Natural killer cell treated with Interleukin-12 subunit alpha and Interleukin-12 subunit beta and Interleukin-15 and Interleukin-18, amount 100 ng/mL, for 72 hours (primary cell): ENCODE measurements around the gene PHTF1. TPM values are rescaled to one million over a fixed set of nuclear protein-coding genes. Genes with fewer than 3 reads are reported as not detected.
"Not testable (repeated sequence)": the region's sequence is repeated elsewhere in the genome, so short reads cannot be mapped to it uniquely, and the experiment has no call there.

ENCODE experiments used
- ATAC-seq, 2 donors: fragments of 150-1000 bp; cut with Tn5 transposase in 1 of 2; sonication (Bioruptor Pico), chemical (Tn5 transposase) in 1 of 2; 2 replicates each; pipeline ENCODE4 v1.10.0; 2021
- DNase-seq: peaks from one replicate; pipeline ENCODE4 v3.0.0; 2022; ENCODE audit warnings: low spot score
- H3K27ac Mint-ChIP-seq, 2 donors: 1 replicate in 1 of 2; 2 replicates in 1 of 2; pipeline ENCODE4 v1.8.0; 2022; ENCODE audit warnings: mixed read lengths in 2 of 2, mild to moderate bottlenecking in 1 of 2, moderate library complexity in 1 of 2
- H3K27me3 Mint-ChIP-seq, 2 donors: 1 replicate in 1 of 2; 2 replicates in 1 of 2; pipeline ENCODE4 v1.8.0; 2022; ENCODE audit warnings: mixed read lengths in 2 of 2
- H3K36me3 Mint-ChIP-seq: one replicate; pipeline ENCODE4 v1.8.0; 2022; ENCODE audit warnings: mixed read lengths
- H3K4me1 Mint-ChIP-seq, 2 donors: 1 replicate in 1 of 2; 2 replicates in 1 of 2; pipeline ENCODE4 v1.8.0; 2022; ENCODE audit warnings: low read depth in 2 of 2, mixed read lengths in 2 of 2, mild to moderate bottlenecking in 1 of 2
- H3K4me3 Mint-ChIP-seq: one replicate; pipeline ENCODE4 v1.8.0; 2022; ENCODE audit warnings: mixed read lengths
- H3K9me3 Mint-ChIP-seq: 2 replicates; pipeline ENCODE4 v1.8.0; 2022; ENCODE audit warnings: mixed read lengths
- total RNA-seq, 2 donors: library from RNA; stranded (reverse); gene quantifications; one replicate each; pipeline ENCODE4 v1.2.3, GENCODE V29; 2022

The PHTF1 gene
- total RNA-seq, 2 donors from 2014 or later: 29.0 to 44.0 TPM

DNA sequence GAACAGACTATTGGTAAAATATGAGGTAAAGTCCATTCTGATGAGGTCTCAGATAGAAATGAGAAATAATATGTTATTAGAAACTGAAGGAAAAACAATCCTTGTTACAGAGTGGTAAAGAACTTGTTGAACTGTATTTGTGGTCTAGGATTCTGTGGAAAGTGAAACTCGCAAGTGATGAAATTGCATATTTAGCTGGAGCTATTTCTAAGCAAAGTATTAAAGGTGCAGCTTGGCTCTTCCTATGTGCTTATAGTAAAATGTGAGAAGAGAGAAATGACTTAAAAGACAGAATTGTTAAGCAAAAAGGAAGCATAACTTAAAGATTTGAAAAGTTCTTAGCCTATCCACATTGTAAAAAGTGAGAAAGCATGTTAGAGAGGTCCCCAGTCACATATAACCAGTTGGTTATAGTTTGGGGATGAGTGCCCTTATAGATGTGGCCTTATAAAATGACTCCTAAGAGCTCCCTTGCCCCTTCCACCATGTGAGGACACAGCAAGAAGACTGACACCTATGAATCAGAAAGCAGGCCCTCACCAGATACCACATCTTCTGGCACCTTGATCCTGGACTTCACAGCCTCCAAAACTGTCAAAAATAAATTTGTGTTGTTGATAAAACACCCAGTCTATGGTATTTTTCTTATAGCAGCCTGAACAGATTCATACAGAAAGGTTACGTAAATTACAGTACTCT lies 24.8 kb downstream of the PHTF1 start:
- Mint-ChIP-seq H3K9me3 (no peaks in the 10 kb centered on the region), H3K4me3 (peak overlapping the region; percentile 47), H3K27me3 (no peaks in the 10 kb centered on the region), H3K36me3 (peaks cover 11% of the 10 kb centered on the region), H3K4me1 (peaks cover 14 to 15% of the 10 kb centered on the region in 2 donors), H3K27ac (peak overlapping the region; percentile 57 to 72)
- ATAC-seq (peak; percentile 61 to 81), DNase-seq (no peak)

DNA sequence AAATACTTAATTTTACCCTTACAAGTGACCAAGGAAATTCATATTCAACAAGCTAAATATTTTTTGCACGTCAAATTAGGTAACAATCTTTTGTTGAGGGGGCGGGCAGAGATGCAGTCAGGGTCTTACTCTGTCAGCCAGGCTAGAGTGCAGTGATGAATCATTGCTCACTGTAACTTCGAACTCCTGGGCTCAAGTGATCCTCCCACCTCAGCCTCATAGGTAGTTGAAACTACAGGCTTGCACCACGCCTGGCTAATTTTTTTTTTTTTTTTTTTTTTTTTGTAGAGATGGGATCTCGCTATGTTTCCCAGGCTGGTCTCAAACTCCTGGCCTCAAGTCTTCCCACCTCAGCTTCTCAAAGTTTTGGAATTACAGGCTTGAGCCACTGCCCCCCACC lies 26.5 kb downstream of the PHTF1 start:
- DNase-seq (no peak), ATAC-seq (no peak)
- Mint-ChIP-seq H3K27me3 (no peaks in the 10 kb centered on the region), H3K9me3 (no peaks in the 10 kb centered on the region), H3K36me3 (peaks cover 16% of the 10 kb centered on the region), H3K4me1 (peaks cover 14 to 15% of the 10 kb centered on the region in 2 donors), H3K27ac (no peak overlapping the region), H3K4me3 (no peak overlapping the region)

GRCh38 chr1:113721010-113721409 lies 38.3 kb downstream of the PHTF1 start:
- Mint-ChIP-seq H3K36me3 (peaks cover 51% of the 10 kb centered on the region), H3K9me3 (peaks cover 8% of the 10 kb centered on the region), H3K27ac (no peak overlapping the region), H3K27me3 (no peaks in the 10 kb centered on the region), H3K4me3 (no peak overlapping the region), H3K4me1 (peaks cover 0 to 4% of the 10 kb centered on the region in 2 donors)
- no peak for ATAC-seq
- DNase-seq: no peak

- H3K27ac Mint-ChIP-seq, H3K9me3 Mint-ChIP-seq, H3K4me1 Mint-ChIP-seq, ATAC-seq, H3K4me3 Mint-ChIP-seq, DNase-seq, H3K27me3 Mint-ChIP-seq: not testable (repeated sequence)
- H3K36me3 Mint-ChIP-seq: peaks cover 43% of the 10 kb centered on the region
Observed at GRCh38 chr1:113718621-113719020, 40.7 kb downstream of the PHTF1 start.

DNA sequence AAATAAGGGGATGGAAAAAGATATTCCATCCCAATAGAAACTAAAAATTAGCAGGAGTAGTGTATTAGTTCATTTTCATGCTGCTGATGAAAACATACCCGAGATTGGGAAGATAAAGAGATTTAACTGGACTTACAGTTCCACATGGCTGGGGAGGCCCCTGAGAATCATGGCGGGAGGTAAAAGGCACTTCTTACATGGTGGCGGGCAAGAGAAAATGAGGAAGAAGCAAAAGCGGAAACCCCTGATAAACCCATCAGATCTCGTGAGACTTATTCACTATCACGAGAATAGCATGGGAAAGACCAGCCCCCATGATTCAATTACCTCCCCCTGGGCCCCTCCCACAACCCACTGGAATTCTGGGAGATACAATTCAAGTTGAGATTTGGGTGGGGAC lies 41.8 kb downstream of the PHTF1 start:
- H3K4me3 Mint-ChIP-seq, H3K27me3 Mint-ChIP-seq, H3K4me1 Mint-ChIP-seq, H3K27ac Mint-ChIP-seq, ATAC-seq, H3K9me3 Mint-ChIP-seq, DNase-seq: not testable (repeated sequence)
- H3K36me3 Mint-ChIP-seq: peaks cover 41% of the 10 kb centered on the region

- Mint-ChIP-seq H3K36me3 (peaks cover 23% of the 10 kb centered on the region), H3K4me3 (no peak overlapping the region)
Observed at GRCh38 chr1:113714606-113715269, 44.5 kb downstream of the PHTF1 start.

GRCh38 chr1:113701429-113701828 lies 57.9 kb downstream of the PHTF1 start:
- no peaks in the 10 kb centered on the region for H3K4me1 Mint-ChIP-seq
- ATAC-seq: no peak
- no peak overlapping the region for H3K27ac Mint-ChIP-seq
- DNase-seq: no peak
- no peak overlapping the region for H3K4me3 Mint-ChIP-seq
- no peaks in the 10 kb centered on the region for H3K9me3 Mint-ChIP-seq
- peaks cover 17% of the 10 kb centered on the region for H3K36me3 Mint-ChIP-seq
- H3K27me3 Mint-ChIP-seq: no peaks in the 10 kb centered on the region

More at GRCh38 chr1:113714606-113715269, 44.5 kb downstream of the PHTF1 start:
- no peaks in the 10 kb centered on the region for H3K27me3 Mint-ChIP-seq
- H3K4me1 Mint-ChIP-seq: peaks cover 4 to 7% of the 10 kb centered on the region in 2 donors
- DNase-seq: no peak
- H3K9me3 Mint-ChIP-seq: peaks cover 8% of the 10 kb centered on the region
- no peak for ATAC-seq
- no peak overlapping the region for H3K27ac Mint-ChIP-seq

DNA sequence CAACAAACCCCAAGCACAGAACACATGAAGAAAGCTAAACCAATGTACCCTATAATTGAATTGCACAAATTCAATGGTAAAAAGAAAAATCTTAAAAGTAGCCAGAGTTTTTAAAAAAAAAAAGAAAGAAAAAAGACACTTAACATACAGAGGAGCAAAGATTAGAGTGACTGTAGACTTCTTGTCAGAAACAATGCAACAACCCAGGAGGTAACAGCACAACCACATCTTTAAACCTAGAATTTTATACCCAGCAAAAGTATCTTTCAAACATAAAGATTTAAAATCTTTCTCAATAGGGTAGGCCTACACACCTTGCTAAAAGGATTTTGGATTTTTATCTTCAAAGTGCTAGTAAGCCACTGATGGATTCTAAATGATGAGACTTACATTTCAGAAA lies 64.4 kb downstream of the PHTF1 start:
- Mint-ChIP-seq H3K27me3 (no peaks in the 10 kb centered on the region), H3K4me1 (peaks cover 0 to 8% of the 10 kb centered on the region in 2 donors), H3K9me3 (peaks cover 12% of the 10 kb centered on the region), H3K4me3 (no peak overlapping the region), H3K27ac (no peak overlapping the region), H3K36me3 (peaks cover 49% of the 10 kb centered on the region)
- ATAC-seq: no peak
- DNase-seq: no peak

DNA sequence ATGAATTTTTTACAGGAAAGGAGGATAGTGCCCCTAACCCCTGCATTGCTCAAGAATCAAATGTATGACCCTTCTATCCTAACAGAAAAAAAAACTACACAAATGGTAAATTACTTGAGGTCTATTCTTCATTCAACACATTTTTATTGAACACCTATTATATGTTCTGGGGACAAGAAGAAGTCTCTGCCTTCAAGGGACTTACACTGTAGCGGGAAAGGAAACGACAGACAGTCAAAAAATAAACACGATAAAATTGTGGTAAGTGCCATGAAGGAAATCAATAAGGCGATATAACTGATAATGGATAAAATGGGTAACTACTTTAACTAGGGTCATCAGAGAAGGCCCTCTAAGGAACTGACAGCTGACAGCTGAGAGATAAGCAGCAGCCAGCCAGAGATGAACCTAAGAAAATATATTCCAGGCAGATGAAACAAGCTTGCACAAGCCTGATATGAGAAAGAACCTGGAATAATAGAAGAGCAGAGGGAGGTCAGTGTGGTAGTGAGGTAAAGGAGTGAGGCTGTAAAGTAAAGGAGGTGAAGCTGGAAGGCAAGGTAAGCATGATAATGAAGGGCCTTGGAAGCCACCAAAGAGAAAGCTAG lies 66.4 kb downstream of the PHTF1 start:
- H3K27ac Mint-ChIP-seq: no peak overlapping the region
- H3K4me1 Mint-ChIP-seq: peaks cover 0 to 8% of the 10 kb centered on the region in 2 donors
- DNase-seq (no peak), ATAC-seq (no peak)
- H3K9me3 Mint-ChIP-seq: peaks cover 12% of the 10 kb centered on the region
- peaks cover 49% of the 10 kb centered on the region for H3K36me3 Mint-ChIP-seq
- no peaks in the 10 kb centered on the region for H3K27me3 Mint-ChIP-seq
- H3K4me3 Mint-ChIP-seq: no peak overlapping the region

GRCh38 chr1:113692342-113692741 lies 66.9 kb downstream of the PHTF1 start:
- H3K36me3 Mint-ChIP-seq: peaks cover 43% of the 10 kb centered on the region
- H3K4me3 Mint-ChIP-seq: no peak overlapping the region
- H3K4me1 Mint-ChIP-seq: peaks cover 0 to 8% of the 10 kb centered on the region in 2 donors
- ATAC-seq (no peak), DNase-seq (no peak)
- H3K27ac Mint-ChIP-seq: no peak overlapping the region
- no peaks in the 10 kb centered on the region for H3K27me3 Mint-ChIP-seq
- peaks cover 12% of the 10 kb centered on the region for H3K9me3 Mint-ChIP-seq

- Mint-ChIP-seq H3K4me3 (no peak overlapping the region), H3K36me3 (peaks cover 37% of the 10 kb centered on the region), H3K27me3 (no peaks in the 10 kb centered on the region), H3K9me3 (peaks cover 12% of the 10 kb centered on the region), H3K4me1 (peaks cover 0 to 8% of the 10 kb centered on the region in 2 donors), H3K27ac (no peak overlapping the region)
- no peak for DNase-seq
- ATAC-seq: no peak
Observed at GRCh38 chr1:113691184-113691583, 68.1 kb downstream of the PHTF1 start.

GRCh38 chr1:113686891-113687618 lies 72.2 kb downstream of the PHTF1 start:
- ATAC-seq: no peak
- Mint-ChIP-seq H3K36me3 (peaks cover 4% of the 10 kb centered on the region), H3K27ac (no peak overlapping the region), H3K4me1 (peaks cover 0 to 5% of the 10 kb centered on the region in 2 donors), H3K9me3 (no peaks in the 10 kb centered on the region), H3K4me3 (no peak overlapping the region), H3K27me3 (no peaks in the 10 kb centered on the region)
- no peak for DNase-seq

DNA sequence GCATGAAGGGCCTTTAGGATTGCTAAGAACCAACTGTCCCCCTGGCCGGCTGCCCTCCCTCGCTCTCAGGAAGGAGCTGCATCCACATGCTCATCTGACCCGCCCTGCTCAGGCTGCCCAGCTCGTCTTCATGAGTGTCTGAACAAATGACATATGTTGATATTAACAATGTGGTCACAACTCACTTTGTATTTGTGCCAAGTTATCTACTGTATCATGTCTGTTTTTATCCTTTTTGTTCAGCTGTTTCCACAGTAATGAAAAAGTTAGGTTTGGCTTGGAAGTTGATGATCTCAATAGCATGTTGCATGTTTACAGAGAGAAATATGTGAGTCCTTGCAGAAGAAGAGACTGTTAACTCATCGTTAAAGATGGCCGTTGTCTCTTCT lies 75.1 kb downstream of the PHTF1 start:
- no peak overlapping the region for H3K27ac Mint-ChIP-seq
- H3K4me3 Mint-ChIP-seq: no peak overlapping the region
- H3K27me3 Mint-ChIP-seq: peaks cover 0 to 1% of the 10 kb centered on the region in 2 donors
- no peaks in the 10 kb centered on the region for H3K36me3 Mint-ChIP-seq
- peaks cover 2 to 3% of the 10 kb centered on the region in 2 donors for H3K4me1 Mint-ChIP-seq
- no peaks in the 10 kb centered on the region for H3K9me3 Mint-ChIP-seq
- no peak for ATAC-seq
- no peak for DNase-seq
